Left lung (tissue), 10 donors: Measurements from ENCODE around the gene DOCK3. TPM values are rescaled to one million over a fixed set of nuclear protein-coding genes. Genes with fewer than 3 reads are reported as not detected.
A peak's percentile ranks its signal among the peaks of the same experiment; 100 is the strongest.

Experiments
- ATAC-seq: fragments of 200-7000 bp; cut with Tn5 transposase; one replicate; pipeline ENCODE4 v1.9.1; 2020; ENCODE audit warnings: moderate library complexity
- DNase-seq, 4 donors: peaks; one replicate each; pipeline ENCODE4 v3.0.0-alpha.2; 2013 to 2020
- H3K27ac ChIP-seq, 2 donors: fragments of 200-600 bp; sonication (generic) in 1 of 2; one replicate each; pipeline versions ENCODE4 v1.5.0 to v1.8.0; 2020 to 2021
- H3K27me3 ChIP-seq, 2 donors: fragments of 200-600 bp; sonication (generic) in 1 of 2; one replicate each; pipeline versions ENCODE4 v1.5.0 to v1.8.0; 2020 to 2021
- H3K36me3 ChIP-seq, 2 donors: fragments of 200-600 bp; sonication (generic) in 1 of 2; one replicate each; pipeline versions ENCODE4 v1.5.0 to v1.8.0; 2020 to 2021
- H3K4me1 ChIP-seq, 2 donors: fragments of 200-600 bp; one replicate each; pipeline ENCODE4 v1.8.0; 2021
- H3K4me3 ChIP-seq, 2 donors: fragments of 200-600 bp; sonication (generic) in 1 of 2; one replicate each; pipeline versions ENCODE4 v1.5.0 to v1.8.0; 2020 to 2021; ENCODE audit warnings: mild to moderate bottlenecking in 1 of 2
- H3K9me3 ChIP-seq, 2 donors: fragments of 200-600 bp; sonication (generic) in 1 of 2; one replicate each; pipeline versions ENCODE4 v1.5.0 to v1.8.0; 2020 to 2021
- CTCF ChIP-seq, 2 donors: fragments of 200-600 bp; sonication (generic) in 1 of 2; IDR thresholded peaks; one replicate each; pipeline versions ENCODE4 v1.5.0 to v1.8.0; 2021; ENCODE audit warnings: antibody characterized with exemption in 2 of 2
- intact Hi-C, 2 donors: fragments of 100-400 bp; cut with DNase I; formaldehyde crosslinking; loops; one replicate each; pipeline versions ENCODE4 v1.11.2 to v1.14.2; 2022
- polyA plus RNA-seq, 6 donors: library from polyadenylated mRNA; unstranded; fragments of 120-200 nt; gene quantifications; one replicate each; pipeline ENCODE4 v1.2.1, GENCODE V29; 2013; ENCODE audit not compliant: insufficient read length in 6 of 6
- total RNA-seq, 2 donors: library from RNA; stranded (reverse); fragmentation: NEBNext Ultra II Directional; extraction: Animal tissue kit (Norgen Biotek cat#: 25700); gene quantifications; one replicate each; pipeline ENCODE4 v1.2.1, GENCODE V29; 2021
- donor health status: DM: no; HTN: yes; CAD: no.
- donor health status: DM: no; HTN: no; CAD: no.

DOCK3 gene
- total and polyA plus RNA-seq, 8 donors = 0.34 to 2.2 (median 1.8) TPM

GRCh38 chr3:50724831-50725230 lies 50.1 kb downstream of the DOCK3 start:
- peaks cover 0 to 4% of the 10 kb centered on the region in 2 donors for H3K27me3 ChIP-seq
- DNase-seq = no peak
- H3K4me3 ChIP-seq = no peak overlapping the region
- no peaks in the 10 kb centered on the region for H3K36me3 ChIP-seq
- no peak overlapping the region for H3K27ac ChIP-seq
- no peak for TF ChIP-seq CTCF (IDR thresholded peaks at IDR 0.05)
- ATAC-seq = no peak
- no peaks in the 10 kb centered on the region for H3K9me3 ChIP-seq
- H3K4me1 ChIP-seq = no peaks in the 10 kb centered on the region
- intact Hi-C loops = no loop called here

GRCh38 chr3:50734985-50735384 lies 60.3 kb downstream of the DOCK3 start:
- DNase-seq (no peak), ATAC-seq (no peak)
- Histone ChIP-seq H3K27me3 (no peaks in the 10 kb centered on the region), H3K9me3 (peaks cover 0 to 15% of the 10 kb centered on the region in 2 donors), H3K4me3 (no peak overlapping the region), H3K27ac (no peak overlapping the region), H3K36me3 (no peaks in the 10 kb centered on the region), H3K4me1 (no peaks in the 10 kb centered on the region)
- intact Hi-C loops = no loop called here
- no peak for TF ChIP-seq CTCF (IDR thresholded peaks at IDR 0.05)

- intact Hi-C loops = no loop called here
- Histone ChIP-seq H3K27me3 (no peaks in the 10 kb centered on the region), H3K4me1 (no peaks in the 10 kb centered on the region), H3K4me3 (no peak overlapping the region), H3K9me3 (peaks cover 0 to 15% of the 10 kb centered on the region in 2 donors), H3K36me3 (no peaks in the 10 kb centered on the region), H3K27ac (no peak overlapping the region)
- no peak for TF ChIP-seq CTCF (IDR thresholded peaks at IDR 0.05)
- ATAC-seq (no peak), DNase-seq (no peak)
Measured at GRCh38 chr3:50737193-50737905, 62.6 kb downstream of the DOCK3 start.

GRCh38 chr3:50737906-50738598 lies 63.3 kb downstream of the DOCK3 start:
- ATAC-seq = no peak
- H3K4me1 ChIP-seq = no peaks in the 10 kb centered on the region
- TF ChIP-seq CTCF (IDR thresholded peaks at IDR 0.05) = no peak
- no peak for DNase-seq
- peaks cover 0 to 15% of the 10 kb centered on the region in 2 donors for H3K9me3 ChIP-seq
- H3K4me3 ChIP-seq = no peak overlapping the region
- no peaks in the 10 kb centered on the region for H3K27me3 ChIP-seq
- H3K36me3 ChIP-seq = no peaks in the 10 kb centered on the region
- no peak overlapping the region for H3K27ac ChIP-seq
- intact Hi-C loops = no loop called here

- intact Hi-C loops = no loop called here
- DNase-seq = peak in 1 of 4 donors; percentile 1
- Histone ChIP-seq H3K27ac (no peak overlapping the region), H3K4me3 (no peak overlapping the region), H3K36me3 (no peaks in the 10 kb centered on the region), H3K9me3 (no peaks in the 10 kb centered on the region), H3K4me1 (no peaks in the 10 kb centered on the region), H3K27me3 (no peaks in the 10 kb centered on the region)
- no peak for TF ChIP-seq CTCF (IDR thresholded peaks at IDR 0.05)
- ATAC-seq = no peak
Measured at GRCh38 chr3:50743643-50744042, 68.9 kb downstream of the DOCK3 start.
